Cardiac fibroblast (primary cell): ENCODE measurements around the gene DIP2C.
A peak's percentile ranks its signal among the peaks of the same experiment; 100 is the strongest.

ENCODE experiments used
- DNase-seq, 2 donors: peaks; one replicate each; pipeline versions ENCODE4 v3.0.0 to v3.0.0-alpha.2; 2010; ENCODE audit warnings: low read depth in 2 of 2
- H3K4me3 ChIP-seq, 2 donors: replicated peaks in 1 of 2; 1 replicate in 1 of 2; 2 replicates in 1 of 2; pipeline ENCODE4 v1.5.1; 2011; ENCODE audit warnings: low read depth in 2 of 2, low read length in 2 of 2, mild to moderate bottlenecking in 2 of 2, moderate library complexity in 1 of 2
- CTCF ChIP-seq: IDR thresholded peaks from one replicate; pipeline ENCODE4 v1.5.1; 2011; ENCODE audit warnings: low read depth, mild to moderate bottlenecking, low read length, inconsistent platforms

The DIP2C gene

GRCh38 chr10:340646-341045 lies 348.8 kb downstream of the DIP2C start:
- no peak overlapping the region for H3K4me3 ChIP-seq
- DNase-seq, result no peak
- no peak for TF ChIP-seq CTCF

- no peak for TF ChIP-seq CTCF
Measured at GRCh38 chr10:339038-339391, 350.5 kb downstream of the DIP2C start.

GRCh38 chr10:338171-339037 lies 351.1 kb downstream of the DIP2C start:
- no peak for TF ChIP-seq CTCF
- H3K4me3 ChIP-seq, result no peak overlapping the region
- peak in 1 of 2 donors; percentile 68 for DNase-seq

More at GRCh38 chr10:339038-339391, 350.5 kb downstream of the DIP2C start:
- DNase-seq, result peak in 1 of 2 donors; percentile 40
- no peak overlapping the region for H3K4me3 ChIP-seq

- no peak for TF ChIP-seq CTCF
- DNase-seq, result no peak
- no peak overlapping the region for H3K4me3 ChIP-seq
Measured at GRCh38 chr10:336247-336646, 353.2 kb downstream of the DIP2C start.

GRCh38 chr10:335151-335800 lies 354.2 kb downstream of the DIP2C start:
- no peak for TF ChIP-seq CTCF
- peak in 1 of 2 donors; percentile 58 for DNase-seq
- H3K4me3 ChIP-seq, result no peak overlapping the region

GRCh38 chr10:331186-331585 lies 358.3 kb downstream of the DIP2C start:
- no peak for TF ChIP-seq CTCF
- no peak for DNase-seq
- H3K4me3 ChIP-seq, result no peak overlapping the region
